KBM-7 (cell line): ENCODE data around the gene S100A12.

ENCODE experiments used
- DNase-seq: peaks from one replicate; pipeline ENCODE4 v3.0.0-alpha.2; 2015
- in situ Hi-C: fragments of 300-500 bp; cut with MboI; formaldehyde crosslinking; loops from 2 replicates; pipeline ENCODE4 v1.14.3; 2020; ENCODE audit warnings: low sequenced_read_pairs, low pct_unique_long_range_greater_than_20kb, mixed read lengths

S100A12 gene

DNA sequence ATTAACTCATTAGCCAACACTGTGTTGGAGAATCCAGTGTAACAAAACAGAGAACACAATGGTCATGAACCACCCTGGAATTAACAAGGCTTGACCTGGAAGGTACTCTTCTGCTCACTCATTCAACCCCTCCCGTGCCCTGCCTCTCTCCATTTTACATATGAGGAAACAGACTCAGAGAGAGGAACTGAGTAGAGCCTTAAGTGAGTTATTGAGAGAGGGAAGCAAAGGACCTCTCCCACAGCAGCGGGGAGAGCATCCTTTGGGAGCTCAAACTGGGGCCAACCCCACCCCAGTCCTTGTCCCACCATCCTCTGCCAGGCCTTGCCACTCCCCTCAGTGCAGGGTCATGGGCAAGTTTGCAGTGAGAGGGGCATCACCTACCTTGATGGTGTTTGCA lies 1.4 kb downstream of the S100A12 start:
- DNase-seq: no peak
- in situ Hi-C loops: no loop called here

DNA sequence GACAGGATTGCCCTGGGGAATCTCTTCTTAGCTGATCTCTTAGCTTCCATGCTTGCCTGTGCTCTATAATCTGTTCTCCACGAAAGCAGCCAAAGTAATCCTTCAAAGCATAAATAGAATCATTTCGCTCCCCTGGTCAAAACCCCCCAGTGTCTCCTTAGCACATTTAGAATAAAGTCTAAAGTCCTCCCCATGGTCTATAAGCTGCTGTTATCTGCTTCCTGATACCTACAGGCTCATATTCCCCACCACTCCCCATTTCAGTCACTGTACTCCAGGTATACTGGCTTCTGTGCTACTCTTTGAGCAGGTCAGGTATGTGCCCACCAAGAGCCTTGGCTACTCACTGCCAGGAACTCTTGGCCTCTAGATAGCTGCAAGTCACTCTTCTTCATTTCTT lies 2.9 kb downstream of the S100A12 start:
- in situ Hi-C loops: no loop called here
- no peak for DNase-seq

DNA sequence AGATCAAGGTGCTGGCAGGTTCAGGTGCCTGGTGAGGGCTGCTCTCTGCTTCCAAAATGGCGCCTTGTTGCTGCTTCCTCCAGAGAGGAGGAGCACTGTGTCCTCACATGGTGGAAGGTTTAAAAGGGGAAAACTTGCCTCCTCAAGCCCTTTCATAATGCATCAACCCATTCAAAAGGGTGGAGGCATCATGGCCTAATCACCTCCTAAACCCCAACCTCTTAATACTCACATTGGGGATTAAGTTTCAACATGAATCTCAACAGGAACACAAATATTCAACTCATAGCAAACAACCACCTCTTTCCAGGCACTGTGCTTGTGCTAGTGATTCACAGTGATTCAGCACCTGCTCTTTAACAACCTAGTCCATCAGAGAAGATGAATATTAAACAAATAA lies 4.2 kb downstream of the S100A12 start:
- DNase-seq: no peak
- in situ Hi-C loops: no loop called here

DNA sequence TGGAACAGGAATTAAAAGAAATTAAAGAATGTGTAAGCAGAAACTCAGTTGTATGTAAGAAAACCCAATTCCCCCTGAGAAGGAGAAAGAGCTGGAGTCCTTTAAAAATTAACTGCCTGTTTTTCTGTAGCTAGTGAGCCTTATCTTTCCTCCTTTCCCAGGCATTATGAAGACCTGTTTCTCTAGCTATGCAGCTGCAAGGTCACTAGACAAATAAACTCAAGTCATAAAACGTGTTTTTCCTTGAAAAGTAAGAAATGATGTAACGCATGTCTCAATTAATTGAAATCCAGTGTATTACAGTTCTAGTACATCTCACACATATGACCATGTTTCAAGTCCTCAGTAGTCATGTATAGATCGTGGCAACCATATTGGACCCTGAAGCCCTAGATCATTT lies 5.3 kb downstream of the S100A12 start:
- no peak for DNase-seq
- in situ Hi-C loops: no loop called here

DNA sequence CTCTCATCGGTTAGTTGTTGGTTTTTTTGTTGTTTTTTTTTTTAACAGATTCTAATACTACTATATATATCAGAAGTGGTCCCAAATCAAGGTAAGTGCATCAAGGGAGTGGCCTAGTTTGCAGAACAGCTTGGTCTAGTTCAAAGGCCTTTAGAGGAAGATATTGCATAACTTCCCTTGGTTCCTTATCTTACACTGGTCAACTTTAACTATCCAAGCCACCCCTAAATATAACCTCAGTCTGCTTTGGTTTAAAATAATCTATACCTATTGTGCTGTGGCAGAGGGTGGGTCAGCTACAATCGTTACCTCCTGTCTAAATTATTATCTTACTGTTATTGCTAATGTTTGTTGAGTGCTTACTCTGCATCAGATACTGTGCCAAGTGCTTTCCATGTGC lies 6.9 kb downstream of the S100A12 start:
- no peak for DNase-seq
- in situ Hi-C loops: loop anchor here (10.0 kb wide), 1 partner anchor 116 kb away; no protein-coding TSS in a partner anchor

DNA sequence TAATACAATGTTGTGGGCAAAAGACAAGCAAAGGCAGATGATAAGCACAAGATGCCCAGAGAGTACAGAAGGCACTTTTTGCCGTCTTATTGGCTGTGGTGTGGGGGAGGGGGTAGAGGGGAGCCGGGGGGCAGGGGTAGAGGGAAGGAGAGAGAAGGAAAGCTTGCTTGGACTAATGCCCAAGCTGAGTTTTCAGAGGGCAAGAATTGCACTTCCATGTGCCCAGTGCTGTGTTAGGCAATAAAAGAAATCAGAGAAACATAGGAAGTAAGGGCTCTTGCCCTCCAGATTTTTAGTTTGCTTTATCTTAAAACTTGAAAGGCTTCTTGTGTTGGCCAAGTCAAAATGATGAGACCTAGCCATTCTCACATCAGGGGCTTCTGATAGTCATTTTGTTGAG lies 8.3 kb downstream of the S100A12 start:
- no peak for DNase-seq
- in situ Hi-C loops: loop anchor here (10.0 kb wide), 1 partner anchor 118 kb away; no protein-coding TSS in a partner anchor

DNA sequence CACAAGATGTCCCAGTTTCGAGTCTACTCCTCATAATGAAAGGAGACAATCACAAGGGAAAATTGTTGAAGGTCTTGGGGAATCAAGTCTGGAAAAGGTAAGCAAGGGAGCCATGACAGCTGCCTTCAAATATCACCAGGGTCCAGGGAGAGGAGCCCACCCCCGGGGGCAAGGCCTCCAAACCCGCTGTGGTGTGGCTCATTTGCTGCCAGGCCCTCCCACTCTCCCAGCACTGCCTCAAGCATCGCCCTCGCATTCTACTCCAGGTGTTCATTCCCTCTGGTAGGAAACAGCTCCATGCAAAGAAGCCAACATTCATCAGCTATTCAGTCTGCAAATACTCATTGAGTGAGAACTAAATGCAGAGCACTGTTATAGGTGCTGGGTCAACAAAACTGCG lies 9.2 kb downstream of the S100A12 start:
- in situ Hi-C loops: loop anchor here (10.0 kb wide), 1 partner anchor 119 kb away; no protein-coding TSS in a partner anchor

DNA sequence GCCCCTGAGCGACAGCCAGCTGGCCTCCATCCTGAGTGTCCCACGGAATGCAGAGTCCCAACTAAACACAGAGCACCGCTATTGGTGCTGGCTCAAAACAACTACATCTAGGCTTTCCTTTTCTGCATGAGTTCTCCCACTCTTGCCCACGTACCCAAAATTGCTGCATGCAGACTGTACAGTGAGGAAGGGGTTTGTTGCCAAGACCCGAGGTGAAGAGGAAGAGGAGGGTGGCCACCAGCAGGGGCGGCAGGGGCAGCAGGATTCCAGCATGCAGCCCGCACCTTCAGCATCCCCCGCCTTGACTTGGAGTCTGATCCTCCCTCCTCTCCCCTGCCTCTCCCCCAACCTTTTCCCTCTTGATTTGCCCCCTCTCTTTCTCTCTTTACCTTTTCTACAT lies 9.7 kb downstream of the S100A12 start:
- DNase-seq: no peak
- in situ Hi-C loops: loop anchor here (10.0 kb wide), 1 partner anchor 119 kb away; no protein-coding TSS in a partner anchor

More for the DNA sequence above, 9.2 kb downstream of the S100A12 start:
- DNase-seq: no peak

DNA sequence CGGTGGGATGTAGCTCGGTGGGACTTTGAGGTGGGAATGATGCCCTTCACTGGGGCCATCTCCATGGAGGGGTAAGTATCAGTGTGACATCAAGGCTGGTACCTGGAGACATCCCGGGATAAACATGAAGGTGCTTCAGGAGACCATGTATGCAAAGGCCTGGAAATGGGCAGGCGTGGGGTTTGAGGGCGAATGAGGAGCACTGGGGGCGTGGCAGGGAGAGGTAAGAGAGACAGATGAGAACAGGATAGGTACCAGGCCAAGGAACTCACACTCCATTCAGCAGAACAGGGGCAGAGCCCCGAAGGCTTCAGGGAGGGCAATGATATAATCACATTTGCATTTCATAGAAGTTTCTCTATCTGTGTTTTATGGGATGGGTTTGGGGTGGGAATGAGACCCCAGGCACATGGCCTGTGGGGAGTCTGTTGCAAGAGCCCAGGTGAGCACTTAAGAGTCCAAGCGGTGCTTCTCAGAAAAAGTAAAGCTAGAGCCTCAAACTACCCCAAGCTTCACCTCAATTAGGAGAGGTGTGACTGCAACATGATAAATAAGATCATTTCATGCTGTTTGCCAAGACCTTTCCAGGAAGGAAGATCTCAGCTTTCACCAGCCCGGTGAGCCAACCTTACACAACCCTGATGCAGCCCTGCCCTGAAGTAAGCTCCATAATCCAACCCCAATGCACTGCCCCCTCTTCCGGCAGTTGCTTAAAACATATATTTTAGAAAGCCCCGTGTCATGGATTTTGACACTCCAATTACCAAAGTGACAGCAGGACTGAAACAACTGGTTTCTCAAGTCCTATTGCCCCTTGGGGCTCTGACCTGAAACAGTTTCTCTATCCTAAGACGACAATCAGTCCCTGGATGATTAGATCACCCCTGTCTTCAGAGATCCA lies 10.4 kb downstream of the S100A12 start:
- in situ Hi-C loops: loop anchor here (10.0 kb wide), 1 partner anchor 120 kb away; no protein-coding TSS in a partner anchor
- no peak for DNase-seq

DNA sequence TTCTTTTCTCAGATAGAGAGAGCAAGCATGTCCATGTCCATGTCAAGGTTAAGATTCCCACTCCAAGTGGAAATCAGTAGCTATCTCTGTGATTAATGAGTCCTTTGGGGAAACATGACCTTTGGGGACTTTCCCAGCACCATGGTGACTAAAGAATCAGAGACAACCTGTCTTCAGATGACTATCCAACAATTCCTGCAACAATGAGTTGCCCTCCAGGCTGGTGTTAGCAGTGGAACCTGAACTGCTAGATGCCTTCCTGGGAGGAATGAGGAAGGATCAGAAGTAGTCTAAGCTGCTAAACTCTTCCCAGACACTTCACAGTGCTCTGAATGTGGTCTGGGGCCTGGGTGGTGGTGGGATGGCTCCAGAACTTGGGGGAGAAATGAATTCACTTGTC lies 11.3 kb downstream of the S100A12 start:
- in situ Hi-C loops: loop anchor here (10.0 kb wide), 1 partner anchor 121 kb away; no protein-coding TSS in a partner anchor
- DNase-seq: no peak

DNA sequence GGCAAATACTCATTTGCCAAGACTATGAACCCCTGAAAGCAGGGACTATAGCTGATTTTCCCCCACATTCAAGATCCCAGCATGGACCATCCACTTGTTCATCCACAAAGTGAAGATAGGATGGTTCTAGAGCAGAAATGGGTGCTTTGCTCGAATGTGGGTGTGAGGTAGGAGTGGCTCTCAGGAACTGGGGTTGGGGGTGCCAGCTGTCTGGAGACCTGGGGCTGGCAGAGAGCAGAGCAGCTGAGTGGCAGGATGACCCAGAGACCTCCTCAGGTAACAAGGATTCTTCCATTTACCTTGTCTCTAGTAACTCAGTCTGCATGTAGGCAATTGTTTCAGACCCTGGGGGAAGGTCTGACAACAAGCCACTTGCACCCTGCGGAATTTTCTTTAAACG lies 11.8 kb downstream of the S100A12 start:
- in situ Hi-C loops: loop anchor here (10.0 kb wide), 1 partner anchor 121 kb away; no protein-coding TSS in a partner anchor
- DNase-seq: no peak

DNA sequence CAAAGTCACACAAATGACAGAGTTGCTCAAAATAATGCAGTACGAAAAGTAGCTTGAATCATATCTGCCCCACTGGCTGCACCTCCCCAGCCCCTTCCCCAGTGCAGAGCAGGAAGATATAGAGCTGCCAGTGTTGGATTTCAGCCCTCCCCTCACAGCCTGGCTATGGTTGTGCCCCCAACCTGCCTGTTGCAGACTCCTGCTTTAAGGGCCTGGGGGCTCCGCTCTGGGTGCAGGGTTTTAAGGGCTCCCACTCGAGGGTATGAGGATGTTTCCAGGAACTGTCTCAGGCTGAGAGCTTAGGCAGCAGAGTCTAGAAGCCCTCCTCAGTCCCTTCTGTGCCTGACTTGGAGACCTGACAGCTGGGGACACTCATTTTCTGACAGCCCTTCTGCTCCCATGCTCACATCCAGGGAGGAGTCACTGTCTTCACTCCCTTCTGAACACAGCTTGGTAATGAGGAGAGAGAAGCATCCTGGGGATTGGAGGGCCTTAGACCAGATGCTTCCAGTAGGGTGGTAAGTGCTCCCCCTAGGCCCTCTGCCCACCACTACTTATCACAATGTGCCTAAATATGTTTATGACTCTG lies 13.1 kb downstream of the S100A12 start:
- no peak for DNase-seq
- in situ Hi-C loops: loop anchor here (10.0 kb wide), 1 partner anchor 123 kb away; no protein-coding TSS in a partner anchor

DNA sequence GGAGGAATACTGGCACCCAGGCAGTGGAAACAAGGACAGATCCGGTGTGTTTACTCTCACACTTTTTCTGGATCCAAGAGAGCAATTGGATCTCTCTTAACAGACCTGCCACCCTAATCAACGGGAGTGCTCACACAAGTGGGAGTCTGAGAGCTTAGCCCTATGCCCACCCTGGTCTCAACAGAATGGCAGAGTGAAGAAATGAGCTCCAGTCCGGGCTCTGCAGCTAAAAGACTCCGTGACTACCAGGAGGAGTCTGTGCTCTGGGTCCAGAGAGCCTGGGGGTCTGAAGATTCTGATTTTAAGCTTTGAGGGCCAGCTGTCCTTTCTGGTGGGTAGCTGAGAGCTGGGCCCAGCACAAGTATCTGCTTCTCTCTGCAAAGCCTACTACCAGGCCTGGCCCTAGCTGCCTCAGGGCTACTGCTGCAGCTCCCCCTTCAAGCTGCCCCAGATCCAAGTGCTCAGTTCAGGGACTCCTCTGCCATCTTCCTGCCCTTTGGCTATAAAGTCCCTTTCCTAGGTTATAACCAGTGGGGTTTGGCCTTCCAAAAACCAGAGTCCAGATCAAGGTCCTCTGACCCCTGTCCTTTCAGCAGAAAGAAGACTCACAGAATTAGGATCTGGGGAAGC lies 13.8 kb downstream of the S100A12 start:
- in situ Hi-C loops: loop anchor here (10.0 kb wide), 1 partner anchor 123 kb away; no protein-coding TSS in a partner anchor
- no peak for DNase-seq

DNA sequence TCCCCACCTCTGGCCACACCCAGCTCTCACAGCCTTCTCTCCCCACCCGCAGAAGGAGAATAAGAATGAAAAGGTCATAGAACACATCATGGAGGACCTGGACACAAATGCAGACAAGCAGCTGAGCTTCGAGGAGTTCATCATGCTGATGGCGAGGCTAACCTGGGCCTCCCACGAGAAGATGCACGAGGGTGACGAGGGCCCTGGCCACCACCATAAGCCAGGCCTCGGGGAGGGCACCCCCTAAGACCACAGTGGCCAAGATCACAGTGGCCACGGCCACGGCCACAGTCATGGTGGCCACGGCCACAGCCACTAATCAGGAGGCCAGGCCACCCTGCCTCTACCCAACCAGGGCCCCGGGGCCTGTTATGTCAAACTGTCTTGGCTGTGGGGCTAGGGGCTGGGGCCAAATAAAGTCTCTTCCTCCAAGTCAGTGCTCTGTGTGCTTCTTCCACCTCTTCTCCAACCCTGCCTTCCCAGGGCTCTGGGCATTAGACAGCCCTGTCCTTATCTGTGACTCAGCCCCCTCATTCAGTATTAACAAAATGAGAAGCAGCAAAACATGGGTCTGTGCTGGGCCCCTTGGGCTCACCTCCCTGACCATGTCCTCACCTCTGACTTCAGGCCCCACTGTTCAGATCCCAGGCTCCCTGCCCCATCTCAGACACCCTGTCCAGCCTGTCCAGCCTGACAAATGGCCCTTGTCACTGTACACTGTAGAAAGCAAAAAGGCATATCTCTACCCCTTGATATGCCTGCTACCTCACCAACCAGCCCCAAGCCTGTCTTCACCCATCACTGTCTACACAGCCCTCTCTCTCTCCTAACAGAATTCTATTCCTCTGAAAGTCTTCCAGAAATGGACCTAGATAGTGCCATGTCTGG lies 14.6 kb downstream of the S100A12 start:
- in situ Hi-C loops: loop anchor here (10.0 kb wide), 1 partner anchor 124 kb away; no protein-coding TSS in a partner anchor
- no peak for DNase-seq

DNA sequence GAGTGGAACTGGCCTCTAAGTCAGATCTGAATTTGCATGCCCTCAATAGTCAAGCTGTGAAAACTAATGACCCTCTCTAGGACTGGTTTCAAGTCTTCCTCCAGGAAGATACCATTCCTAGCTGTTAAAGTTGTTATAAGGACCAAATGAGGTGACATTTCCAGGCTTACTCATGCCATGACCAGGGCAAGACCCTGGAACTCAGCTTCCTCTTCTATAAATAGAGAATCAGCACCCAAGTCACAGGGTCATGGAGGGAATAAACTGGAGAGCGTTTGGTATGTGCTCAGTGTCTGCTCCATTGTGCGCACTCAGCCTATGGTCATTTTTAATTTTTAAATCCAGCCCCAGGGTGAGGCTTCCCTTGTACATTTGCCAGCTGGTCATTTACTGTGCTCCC lies 15.2 kb downstream of the S100A12 start:
- no peak for DNase-seq
- in situ Hi-C loops: loop anchor here (10.0 kb wide), 1 partner anchor 125 kb away; no protein-coding TSS in a partner anchor

DNA sequence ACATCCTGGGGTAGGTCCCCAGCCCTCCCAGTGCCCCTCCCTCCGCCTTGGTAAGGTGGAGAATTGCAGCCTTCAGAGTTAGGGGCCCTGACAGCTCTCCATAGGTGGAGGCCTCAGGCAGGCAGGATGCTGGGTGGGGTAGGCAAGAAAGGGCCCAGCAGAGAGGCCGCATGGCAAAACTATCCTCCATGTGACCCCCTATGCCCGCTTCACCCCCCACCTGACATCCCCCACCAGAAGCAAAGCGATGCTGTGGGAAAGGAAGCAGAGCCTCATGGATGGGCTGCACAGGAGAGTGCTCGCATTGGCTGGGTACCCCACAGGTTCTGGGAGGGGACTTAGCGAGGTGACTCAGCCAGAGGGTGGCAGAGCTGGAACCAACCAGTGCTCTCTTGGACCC lies 16.2 kb downstream of the S100A12 start:
- in situ Hi-C loops: no loop called here
- DNase-seq: no peak

DNA sequence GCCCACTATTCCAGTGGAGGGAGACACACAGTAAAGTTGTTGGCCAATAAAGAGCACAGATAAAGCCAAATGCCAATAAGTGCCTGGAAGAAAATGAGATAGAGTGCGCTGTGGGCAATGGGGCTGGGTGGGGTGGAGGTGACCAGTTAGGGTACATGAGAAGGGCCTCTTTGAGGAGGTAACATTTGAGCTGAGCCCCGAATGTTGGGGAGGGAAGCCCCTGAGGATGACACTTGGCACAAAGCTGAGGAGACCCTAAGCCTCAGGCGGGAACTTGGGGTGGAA lies 16.8 kb downstream of the S100A12 start:
- in situ Hi-C loops: no loop called here
- no peak for DNase-seq

DNA sequence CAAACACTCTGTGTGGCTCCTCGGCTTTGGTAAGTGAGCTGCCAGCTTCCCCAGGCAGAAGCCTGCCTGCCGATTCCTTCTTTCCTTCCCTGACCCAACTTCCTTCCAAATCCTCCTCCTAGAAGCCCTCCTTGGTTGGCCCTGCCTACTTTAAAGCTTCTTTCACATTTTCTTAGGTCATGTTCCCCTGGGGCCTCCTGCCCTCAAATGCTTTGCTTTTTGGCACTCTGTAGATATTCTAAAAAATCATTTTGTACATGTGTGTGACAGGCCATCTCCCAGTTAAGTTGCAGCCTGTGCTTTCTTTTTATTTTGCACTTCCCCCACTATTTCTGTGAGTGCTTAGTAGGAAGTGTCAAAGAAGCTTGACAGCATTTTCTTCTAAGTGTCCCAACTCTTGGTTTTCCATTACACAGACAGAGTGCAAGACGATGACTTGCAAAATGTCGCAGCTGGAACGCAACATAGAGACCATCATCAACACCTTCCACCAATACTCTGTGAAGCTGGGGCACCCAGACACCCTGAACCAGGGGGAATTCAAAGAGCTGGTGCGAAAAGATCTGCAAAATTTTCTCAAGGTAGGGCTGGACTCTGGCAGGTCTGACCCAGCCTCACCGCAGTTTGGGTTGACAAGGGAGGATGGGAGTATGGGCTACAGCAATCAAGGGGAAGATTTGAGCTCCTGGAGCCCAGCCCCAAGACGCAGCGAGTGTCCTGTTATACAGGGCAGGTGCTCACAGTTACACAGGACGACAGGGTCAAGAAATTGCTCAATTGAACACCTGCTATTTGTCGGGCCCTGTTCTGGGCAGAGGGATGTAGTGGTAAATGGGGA lies 17.3 kb downstream of the S100A12 start, which contains the start of gene S100A9:
Gene S100A9, plus strand, starts transcription at position 2 of the 838 bp plus-strand sequence. Its CDS starts 430 bp downstream, at position 432.
- in situ Hi-C loops: no loop called here
- no peak for DNase-seq
